NCI-H446 (cell line): ENCODE data around the gene DAB1.
A peak's percentile ranks its signal among the peaks of the same experiment; 100 is the strongest.
"Not testable (repeated sequence)": the region's sequence is repeated elsewhere in the genome, so short reads cannot be mapped to it uniquely, and the experiment has no call there.

Experiments
- DNase-seq, 2 experiments: peaks; one replicate each; lab custom pipeline; 2025; lab: John Stamatoyannopoulos, UW

The DAB1 gene

DNA sequence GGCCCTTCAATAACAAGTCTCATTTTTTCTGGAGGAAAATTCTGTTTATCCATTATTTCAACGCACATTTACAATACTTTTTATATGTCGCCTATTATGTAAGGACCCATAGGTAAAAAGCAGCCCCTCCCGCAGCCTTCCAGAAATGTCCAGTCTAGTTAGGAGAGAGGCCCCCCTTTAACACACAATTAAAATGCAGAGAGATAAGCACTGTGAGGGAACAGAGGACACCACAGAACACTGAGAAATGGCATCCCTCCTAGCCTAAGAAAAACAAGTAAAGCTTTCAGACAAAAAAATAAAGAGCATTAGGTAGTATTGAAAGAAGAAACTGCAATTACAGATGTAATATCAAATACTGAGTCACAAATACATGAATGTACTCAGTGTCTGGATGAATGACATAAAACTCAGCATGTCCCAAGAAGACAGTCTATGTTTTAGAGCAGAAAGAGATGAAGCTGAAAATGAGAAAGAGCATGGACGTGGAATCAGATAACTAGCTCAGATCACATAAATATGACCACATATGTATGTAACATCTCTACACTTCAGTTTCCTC is 62.9 kb downstream of the DAB1 start:
- DNase-seq: no peak

DNA sequence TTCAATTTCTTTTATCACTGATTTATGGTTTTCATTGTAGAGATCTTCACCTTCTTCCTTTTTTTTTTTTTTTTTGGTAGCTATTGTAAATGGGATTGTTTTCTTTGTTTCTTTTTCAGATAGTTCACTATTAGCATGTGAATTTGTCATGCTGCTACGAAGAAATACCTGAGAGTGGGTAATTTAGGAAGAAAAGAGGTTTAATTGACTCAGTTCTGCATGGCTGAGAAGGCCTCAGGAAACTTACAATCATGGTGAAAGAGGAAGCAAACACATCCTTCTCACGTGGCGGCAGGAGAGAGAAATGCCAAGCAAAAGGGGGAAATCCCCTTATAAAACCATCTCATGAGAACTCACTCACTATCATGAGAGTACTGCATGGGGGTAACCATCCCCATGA is 66.4 kb downstream of the DAB1 start:
- no peak for DNase-seq

DNA sequence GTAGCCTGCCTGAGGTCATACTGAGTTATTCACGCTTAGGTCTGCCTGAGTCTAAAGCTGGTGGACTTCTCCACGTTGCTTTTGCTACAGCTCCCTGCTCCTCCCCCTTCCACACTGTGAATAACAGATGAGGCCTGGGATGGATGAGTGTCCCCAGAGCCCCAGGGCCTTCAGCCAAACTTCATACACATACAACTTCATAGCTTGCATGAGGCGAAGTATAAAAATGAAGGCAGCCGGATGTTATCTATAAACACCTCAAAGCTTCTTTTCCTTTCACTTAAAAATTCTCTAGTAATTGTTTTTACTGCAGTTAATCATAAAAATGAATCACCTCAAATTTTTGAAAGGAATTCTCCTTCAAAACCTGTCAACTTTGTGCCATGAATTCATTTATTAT is 70.2 kb downstream of the DAB1 start:
- no peak for DNase-seq

DNA sequence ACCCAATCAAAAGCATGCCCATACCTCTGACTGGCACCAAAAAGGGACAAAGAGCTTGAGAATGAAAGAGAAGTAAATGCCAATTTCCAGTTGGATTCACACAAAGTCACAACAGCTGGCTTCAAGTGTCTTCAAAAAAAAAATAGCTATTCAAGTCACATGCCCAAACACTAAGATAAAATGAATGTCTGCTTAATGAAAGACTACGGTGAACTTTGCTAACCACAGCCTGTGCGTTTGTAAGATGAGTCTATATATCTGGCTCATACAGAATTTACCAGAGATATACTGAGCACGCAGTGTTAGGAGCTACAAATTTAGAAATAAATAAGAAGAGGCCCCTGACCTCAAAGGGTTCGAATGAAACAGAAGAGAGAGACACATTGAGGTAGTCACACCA is 73.2 kb downstream of the DAB1 start:
- DNase-seq: no peak

DNA sequence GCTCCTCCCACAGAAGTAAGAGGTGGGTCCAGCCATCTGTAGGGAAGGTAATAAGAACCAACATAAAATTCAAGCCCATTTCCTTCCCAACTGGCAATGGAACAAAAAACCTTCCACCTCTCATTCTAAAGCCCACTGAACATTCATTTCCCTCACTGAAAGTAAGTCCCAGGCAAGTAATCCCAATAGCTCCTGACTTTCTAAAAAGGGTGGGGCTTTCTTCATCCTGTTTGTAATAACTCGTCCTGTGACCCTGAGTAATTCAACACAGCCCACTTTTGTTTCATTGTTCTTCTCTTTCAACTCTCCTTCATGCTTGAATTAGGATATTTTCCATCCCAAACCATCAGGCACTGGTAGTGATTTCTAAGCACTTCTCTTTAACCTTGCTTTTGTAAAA is 74.9 kb downstream of the DAB1 start:
- DNase-seq: no peak

DNA sequence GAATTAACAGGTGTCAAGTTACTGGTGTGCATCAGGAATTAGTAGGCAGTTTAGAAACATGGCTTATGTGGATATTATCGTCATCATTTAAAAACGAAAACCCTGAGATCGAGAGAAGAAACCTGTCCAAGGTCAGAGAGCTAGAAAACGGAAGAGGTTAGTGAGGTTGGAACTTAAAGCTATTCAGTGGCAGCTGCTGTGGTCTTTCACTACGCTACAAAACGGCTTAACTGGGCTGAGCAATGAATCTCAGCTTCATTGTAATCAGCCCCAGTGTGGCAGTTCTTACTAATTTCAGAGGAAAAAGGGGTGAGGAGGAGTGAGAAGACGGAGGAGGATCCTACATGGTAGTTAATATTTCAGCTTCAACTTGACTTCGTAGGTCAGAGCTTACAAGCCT is 77.9 kb downstream of the DAB1 start:
- DNase-seq: no peak

DNA sequence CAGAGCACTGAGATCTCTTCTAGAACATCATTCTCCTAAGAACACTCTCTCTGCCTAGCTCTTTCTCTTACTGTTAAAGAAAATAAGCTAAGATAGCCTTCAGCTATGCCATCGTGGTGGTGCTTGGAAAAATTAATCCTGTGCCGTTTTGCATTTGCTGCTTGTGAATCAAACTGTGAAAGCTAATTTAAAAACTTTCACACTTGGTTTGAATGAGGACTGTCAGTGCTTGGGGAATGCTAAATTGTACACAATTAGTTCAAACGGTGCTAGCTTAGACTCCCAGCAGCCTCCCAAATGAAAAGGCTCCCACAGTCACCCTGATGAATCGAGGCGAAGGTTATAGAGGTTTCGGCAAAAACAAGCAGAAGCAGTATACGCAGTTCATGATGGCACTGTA is 79.6 kb downstream of the DAB1 start:
- DNase-seq: no peak

DNA sequence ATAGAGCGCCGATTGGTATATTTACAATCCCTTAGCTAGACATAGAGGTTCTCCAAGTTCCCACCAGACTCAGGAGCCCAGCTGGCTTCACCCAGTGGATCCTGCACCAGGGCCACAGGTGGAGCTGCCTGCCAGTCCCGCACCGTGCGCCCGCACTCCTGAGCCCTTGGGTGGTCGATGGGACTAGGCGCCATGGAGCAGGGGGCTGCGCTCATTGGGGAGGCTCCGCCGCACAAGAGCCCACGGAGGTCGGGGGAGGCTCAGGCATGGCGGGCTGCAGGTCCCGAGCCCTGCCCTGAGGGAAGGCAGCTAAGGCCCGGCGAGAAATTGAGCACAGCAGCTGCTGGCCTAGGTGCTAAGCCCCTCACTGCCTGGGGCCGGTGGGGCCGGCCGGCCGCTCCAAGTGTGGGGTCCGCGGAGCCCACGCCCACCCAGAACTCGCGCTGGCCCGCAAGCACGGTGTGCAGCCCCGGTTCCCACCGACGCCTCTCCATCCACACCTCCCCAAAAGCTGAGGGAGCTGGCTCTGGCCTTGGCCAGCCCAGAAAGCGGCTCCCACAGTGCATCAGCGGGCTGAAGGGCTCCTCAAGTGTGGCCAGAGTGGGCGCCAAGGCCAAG is 80.5 kb downstream of the DAB1 start:
- DNase-seq: not testable (repeated sequence)

DNA sequence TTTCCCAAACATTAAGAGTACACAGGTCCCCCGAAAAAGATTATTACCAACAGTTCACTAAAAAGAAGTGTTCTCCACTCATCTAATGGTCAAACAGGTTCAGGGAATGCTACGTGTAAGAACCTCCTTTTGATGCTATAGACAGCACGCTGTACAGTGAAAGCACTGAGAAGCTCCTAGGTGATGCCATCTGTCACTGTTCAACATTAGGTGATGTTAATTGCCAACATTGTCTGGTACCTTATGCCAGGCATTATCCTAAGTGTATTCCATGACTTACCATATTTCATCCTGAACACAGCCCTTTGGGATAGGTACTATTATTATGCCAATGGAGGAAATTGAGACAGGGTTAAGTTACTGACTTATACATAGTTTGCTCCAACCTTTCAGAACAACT is 82.1 kb downstream of the DAB1 start:
- no peak for DNase-seq

DNA sequence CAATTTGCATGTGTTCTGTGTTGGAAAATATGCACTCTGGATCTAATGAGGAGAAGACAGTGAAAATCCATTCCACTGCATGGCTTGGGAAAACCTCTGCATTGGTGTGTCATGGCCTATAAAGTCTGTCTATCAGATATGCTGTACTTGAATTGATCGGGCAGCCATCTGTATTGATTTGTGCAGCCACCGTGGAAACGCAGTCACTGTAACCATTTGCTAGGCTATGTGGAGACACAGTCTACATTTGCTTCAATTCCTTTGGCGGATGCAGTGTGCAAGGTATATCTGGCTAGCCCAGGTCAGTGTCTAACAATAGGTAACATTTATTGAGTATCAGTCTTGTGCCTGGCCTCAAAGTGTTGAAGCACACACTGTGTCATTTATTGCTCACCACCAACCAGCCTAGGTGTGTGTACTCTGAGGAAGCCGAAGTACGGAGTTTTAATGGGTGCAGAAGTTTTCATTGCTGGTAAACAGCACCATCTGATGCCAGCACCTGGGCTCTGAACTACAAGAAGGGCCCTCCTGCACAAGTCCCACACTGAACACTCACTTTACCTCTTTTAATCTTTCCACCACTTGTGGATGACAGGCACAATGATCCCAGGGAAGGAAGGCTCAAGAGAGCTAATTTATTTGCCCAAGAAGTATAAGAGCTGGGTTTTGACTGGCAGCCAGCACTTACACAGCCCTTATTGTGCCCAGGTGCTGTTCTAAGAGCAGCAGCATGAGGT is 83.4 kb downstream of the DAB1 start:
- DNase-seq: no peak

DNA sequence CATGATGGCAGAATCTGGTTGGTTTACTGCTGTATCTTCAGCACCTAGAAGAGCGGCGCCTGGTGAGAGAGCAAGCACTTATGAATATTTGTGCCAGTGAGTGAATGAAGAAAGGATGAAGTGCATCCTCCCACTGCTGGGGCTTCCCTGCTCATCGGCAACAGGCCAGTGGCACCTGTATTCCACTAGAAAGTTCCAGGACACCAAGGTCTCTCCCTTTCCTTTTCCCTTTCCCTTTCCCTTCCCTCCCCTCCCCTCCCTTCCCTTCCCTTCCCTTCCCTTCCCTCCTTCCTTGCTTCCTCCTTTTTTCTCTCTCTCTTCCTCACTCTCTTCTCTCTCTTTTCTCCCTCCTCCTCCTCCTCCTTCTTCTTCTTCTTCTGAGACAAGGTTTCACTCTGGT is 86.2 kb downstream of the DAB1 start:
- no peak for DNase-seq

DNA sequence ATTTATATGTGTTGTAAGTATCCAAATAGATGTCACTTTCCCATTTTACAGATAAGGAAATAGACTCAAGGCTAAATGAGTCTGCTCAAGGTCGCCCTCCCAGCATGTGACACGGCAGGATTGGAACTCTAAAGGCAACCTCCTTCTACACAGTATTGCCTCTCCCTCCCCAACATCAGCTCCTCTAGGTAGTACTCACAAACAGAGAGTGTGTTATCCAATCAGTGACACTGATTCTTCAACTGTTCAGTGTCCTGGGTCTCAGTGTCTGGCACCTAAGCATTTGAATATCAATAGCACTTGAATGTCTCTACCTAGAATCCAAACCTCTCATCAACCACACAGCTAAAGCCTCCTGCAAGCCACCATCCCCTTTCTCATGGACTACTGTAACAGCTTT is 87.1 kb downstream of the DAB1 start:
- DNase-seq: no peak

DNA sequence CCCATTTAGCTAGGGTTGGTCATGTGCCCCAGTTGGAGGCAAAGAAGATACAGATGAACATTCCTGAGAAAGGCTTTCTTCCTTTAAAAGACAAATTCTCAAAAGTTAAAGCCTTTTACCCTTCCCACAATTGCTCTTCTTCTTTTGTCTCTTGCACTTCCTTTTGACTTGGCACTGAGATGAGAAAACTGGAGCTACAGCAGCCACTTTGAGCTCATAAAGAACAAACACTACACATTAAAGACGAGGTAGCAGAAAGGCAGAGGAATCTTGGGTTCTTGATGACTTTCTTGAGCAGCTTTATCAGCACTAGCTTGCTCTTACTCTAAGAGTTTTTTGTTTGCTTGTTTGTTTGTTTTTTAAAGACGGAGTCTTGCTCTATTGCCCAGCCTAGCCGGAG is 92.2 kb downstream of the DAB1 start:
- DNase-seq: no peak

DNA sequence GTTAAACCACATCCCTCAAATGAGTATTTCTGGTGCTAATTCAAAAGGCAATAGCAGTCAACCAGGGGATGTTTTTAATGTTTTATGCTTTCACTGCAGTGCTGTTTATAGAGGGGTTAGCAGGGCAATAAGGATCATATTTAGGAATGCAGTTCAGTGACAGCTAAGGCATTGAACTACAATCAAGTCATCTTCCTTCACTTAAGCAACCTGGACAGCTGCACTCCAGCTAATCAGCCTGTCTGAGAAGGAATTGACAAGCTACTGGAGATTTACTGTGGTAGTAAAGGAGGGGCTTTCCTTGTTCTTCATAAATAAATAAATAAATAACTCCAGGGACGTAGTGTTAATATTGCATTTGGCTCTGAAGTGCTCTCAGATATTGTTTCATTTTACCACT is 93.9 kb downstream of the DAB1 start:
- DNase-seq: no peak

DNA sequence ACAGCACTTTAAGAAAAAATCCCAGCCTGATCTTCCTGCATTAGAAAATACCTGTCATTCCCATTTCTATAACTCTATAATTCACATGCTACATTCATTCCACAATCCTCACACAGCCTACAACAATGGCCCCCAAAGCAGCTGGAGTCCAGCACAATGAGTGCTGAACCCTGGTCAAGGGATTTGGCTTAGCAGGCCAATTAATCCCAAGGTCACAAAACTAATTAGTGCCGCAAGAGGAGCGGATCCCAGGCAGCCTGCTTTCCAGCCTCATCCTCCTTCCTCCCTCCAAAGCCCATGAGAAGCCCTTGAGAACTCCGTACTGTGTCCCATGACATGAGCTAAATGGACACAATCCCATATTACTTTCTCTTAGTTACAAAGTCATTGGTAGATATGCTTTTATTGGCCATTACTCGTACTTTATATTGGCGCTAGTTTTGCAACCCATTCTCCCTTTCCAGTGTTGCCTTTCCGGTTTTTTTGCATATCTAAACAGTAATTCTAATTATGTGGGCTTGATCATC is 94.8 kb downstream of the DAB1 start:
- no peak for DNase-seq

DNA sequence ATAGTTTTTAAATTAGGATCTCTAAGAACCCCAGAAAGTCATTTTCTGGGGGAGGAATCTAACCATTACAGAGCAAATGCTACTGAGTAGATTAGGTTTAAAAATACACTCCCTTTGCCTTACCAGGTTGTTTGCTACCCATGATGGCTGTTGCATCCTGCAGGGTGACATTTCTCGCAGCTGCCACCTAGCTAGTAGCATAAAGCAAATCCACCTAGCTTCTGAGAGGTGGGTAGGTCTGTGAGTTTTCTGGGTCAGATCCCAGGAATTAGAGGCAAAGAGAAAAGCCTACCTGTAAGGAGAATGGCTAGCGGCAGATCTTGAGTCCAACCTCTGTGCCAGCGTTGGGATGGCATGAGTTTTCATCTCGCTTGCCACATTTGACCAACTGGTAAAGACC is 95.9 kb downstream of the DAB1 start:
- DNase-seq: no peak

DNA sequence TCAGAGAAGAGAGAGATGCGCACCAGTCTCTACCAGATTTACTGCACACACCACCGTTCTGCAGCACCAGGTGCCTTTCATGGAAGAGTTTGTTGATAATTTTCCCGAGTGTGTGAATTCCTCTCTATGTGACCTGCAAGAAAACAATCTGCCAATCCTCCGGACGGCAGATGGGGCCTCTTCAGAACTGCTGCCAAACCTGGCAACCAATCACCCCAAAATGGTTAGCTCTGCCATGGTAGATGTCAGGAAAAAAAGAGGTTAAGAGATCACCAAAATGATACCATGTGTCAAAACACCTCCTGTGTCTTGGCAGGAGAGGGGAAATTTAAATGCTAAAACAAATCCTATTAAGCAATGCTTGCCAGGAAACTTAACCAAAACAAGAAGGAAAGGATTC is 96.5 kb downstream of the DAB1 start:
- peak in 1 of 2 experiments; percentile 38 for DNase-seq

DNA sequence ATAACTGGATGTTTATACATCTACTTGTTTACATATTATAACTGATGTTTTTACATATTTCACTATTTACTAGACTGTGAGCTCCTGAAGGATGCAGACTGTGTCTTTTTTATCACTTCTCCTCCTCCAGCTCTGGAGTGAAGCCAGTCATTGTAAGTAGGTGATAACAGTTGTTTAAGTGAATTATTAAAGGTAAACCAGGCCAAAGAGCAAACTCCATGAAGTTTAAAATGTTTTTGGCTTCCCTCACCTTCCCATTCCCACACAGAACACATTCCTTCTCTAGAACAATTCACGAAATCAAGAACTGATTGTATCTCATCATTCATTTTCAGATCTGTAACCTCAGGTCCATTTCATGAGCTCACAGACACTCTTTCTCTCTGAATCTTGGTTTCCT is 98.3 kb downstream of the DAB1 start:
- DNase-seq: no peak

DNA sequence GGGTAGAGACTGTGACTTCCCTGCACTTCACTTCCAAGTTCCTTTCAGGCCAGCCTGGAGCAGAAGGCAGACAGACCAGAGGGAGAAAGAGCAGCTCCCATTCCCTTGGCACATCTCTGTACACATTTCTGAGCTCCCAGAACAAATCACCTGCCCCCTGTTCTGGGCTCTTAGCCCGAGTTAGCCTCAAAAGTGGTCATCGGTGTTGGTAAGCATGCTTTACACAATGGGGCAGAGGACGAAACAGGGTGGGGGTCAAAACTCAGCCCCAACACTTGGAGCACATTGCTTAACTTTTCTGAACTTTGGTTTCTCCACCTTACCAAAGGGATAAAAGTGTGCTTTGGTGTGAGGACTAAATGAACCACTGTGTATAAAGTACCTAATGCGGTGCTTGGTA is 98.7 kb downstream of the DAB1 start:
- no peak for DNase-seq

DNA sequence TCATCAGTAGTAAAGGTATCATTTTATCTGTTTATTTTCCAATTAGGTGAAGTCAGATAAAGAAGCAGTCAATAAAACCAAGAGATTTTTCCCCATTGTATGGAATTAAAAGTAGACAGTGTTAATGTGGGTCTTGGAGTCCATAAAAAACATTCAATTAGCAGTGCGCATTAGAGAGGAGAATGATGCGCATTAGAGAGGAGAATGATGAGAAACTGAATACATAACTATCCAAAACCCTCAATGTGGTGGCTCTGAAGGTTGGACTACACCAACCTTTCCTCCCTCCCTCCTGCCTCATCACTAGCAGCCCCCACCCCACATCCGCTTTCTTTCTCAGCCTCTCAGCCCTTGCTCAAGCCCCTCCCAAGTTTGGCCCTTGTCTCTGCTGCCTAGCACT is 99.5 kb downstream of the DAB1 start:
- no peak for DNase-seq

DNA sequence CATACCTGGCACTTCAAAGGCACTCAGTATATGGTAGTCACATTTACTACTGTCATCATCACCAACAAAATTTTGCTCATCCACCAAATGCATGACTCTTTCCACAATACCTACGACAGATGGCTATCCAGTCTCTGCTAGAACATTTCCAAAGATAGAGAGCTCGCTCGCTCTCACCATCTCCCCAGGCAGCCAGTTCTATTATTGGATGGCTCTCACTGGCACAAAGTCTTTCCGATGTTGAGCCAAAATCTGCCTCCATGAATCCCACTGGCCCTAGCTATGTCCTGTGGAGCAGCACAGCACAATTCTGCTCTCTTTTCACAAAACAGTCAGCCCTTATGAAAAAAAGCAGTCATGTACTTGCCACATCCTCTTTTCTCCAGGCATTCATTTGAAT is 102.1 kb downstream of the DAB1 start:
- peak in 1 of 2 experiments; percentile 44 for DNase-seq

DNA sequence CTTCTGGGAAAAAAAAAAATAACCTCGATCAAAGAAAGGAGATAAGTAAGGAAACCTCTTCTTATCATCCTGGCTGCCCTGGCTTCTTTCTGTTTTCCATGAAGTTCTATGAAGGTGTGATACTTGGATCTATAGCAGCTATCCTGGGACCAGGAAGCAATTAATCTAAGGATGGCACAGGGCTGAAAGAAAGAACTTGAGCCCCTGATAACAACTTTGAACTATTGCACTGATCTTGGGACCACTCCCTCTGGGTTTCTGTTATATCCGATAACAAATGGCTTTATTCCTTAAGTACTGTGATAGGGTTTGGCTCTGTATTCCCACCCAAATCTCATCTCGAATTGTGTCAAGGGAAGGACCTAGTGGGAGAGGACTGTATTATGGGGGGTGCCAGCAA is 104.1 kb downstream of the DAB1 start:
- DNase-seq: no peak

DNA sequence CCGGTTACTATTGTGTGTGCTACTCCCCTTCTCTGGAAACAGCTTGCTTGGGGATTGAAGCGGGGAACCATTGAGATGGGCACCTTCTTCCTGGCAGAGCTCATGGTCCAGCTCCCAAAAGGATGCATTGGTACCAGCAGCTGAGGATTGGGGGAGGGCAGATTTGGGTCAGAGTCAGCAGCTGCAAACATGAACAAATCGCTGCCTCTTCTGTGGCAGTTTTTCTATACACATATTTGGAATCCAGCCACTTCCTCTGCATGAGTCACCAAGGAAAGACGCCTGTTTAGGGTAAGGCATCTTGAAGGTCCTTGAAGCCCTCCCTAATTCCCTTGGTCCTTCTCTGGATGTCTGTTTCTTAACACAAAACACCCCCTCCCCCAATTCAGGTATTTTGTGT is 104.7 kb downstream of the DAB1 start:
- DNase-seq: peak in 1 of 2 experiments; percentile 46

DNA sequence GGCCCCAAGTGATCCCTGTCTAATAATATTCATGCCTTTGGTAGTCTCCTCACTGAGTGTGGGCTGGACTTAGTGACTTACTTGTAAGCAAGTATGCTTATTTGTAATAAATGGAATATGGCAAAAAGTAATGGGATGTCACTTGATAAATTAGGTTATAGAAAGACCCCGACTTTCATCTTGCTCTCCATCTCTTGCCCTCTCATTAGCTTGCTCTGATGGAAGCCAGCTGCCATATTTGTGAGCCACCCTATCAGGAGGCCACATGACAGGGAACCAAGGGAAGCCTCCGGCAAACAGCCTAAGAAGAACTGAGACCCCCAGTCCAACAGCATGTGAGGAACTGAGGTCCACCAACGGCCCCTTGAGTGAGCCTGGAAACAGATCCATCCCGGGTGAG is 107.0 kb downstream of the DAB1 start:
- DNase-seq: no peak
